ENCODE data around the gene IRS2.

GRCh38 chr13:109779074-109779473 lies 7.3 kb downstream of the IRS2 start:
- TF ChIP-seq CTCF (conservative IDR thresholded peaks at IDR 0.05; ENCODE audit: low read length) (no peak), EZH2phosphoT487 (IDR thresholded peaks at IDR 0.05; ENCODE audit: borderline replicate concordance, low read depth, low read length) (no peak)

All from OCI-LY7 (cell line).